Measurements from ENCODE around the gene MARCHF11.

DNA sequence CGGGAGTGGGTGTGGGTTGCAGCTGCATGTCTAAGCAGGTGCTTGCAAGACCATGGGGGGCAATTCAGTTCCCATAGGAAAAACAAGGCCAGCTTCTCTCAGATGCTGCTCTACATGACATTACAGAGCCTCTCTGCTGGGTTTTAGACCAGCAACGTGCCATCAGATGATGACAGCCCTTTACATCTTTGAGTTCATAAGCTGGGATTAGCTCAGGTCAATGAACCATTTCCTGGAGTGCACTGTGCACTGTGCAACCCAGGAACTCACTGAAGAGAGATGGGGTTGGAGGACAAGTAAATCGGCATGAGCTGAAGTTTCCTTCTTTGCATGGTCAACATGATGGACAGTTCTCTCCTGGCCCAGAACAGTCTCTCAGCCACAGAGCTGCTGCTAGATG lies 160.6 kb downstream of the MARCHF11 start:
- TF ChIP-seq, protein P1, sequence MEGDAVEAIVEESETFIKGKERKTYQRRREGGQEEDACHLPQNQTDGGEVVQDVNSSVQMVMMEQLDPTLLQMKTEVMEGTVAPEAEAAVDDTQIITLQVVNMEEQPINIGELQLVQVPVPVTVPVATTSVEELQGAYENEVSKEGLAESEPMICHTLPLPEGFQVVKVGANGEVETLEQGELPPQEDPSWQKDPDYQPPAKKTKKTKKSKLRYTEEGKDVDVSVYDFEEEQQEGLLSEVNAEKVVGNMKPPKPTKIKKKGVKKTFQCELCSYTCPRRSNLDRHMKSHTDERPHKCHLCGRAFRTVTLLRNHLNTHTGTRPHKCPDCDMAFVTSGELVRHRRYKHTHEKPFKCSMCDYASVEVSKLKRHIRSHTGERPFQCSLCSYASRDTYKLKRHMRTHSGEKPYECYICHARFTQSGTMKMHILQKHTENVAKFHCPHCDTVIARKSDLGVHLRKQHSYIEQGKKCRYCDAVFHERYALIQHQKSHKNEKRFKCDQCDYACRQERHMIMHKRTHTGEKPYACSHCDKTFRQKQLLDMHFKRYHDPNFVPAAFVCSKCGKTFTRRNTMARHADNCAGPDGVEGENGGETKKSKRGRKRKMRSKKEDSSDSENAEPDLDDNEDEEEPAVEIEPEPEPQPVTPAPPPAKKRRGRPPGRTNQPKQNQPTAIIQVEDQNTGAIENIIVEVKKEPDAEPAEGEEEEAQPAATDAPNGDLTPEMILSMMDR (IDR thresholded peaks at IDR 0.05; ENCODE audit: low read length), result no peak
- no peak for TF ChIP-seq EZH2phosphoT487 (IDR thresholded peaks at IDR 0.05; ENCODE audit: low read length)

Data from MM.1S (cell line).